Progenitor cell of endocrine pancreas (in vitro differentiated cells): ENCODE results near the gene SAMD4B. TPM values are rescaled to one million over a fixed set of nuclear protein-coding genes. Genes with fewer than 3 reads are reported as not detected.

Source experiments
- DNase-seq: peaks from one replicate; pipeline ENCODE4 v3.0.0; 2021; ENCODE audit warnings: low spot score; ENCODE audit not compliant: unreplicated experiment
- H3K27ac Mint-ChIP-seq: 2 replicates; pipeline ENCODE4 v1.8.0; 2021; ENCODE audit warnings: mild to moderate bottlenecking, moderate library complexity, mixed read lengths
- H3K27me3 Mint-ChIP-seq: 2 replicates; pipeline ENCODE4 v1.8.0; 2021; ENCODE audit warnings: mixed read lengths
- H3K36me3 Mint-ChIP-seq: 2 replicates; pipeline ENCODE4 v1.8.0; 2022; ENCODE audit warnings: mixed read lengths; ENCODE audit not compliant: insufficient read depth
- H3K4me1 Mint-ChIP-seq: 2 replicates; pipeline ENCODE4 v1.8.0; 2021; ENCODE audit warnings: low read depth, mixed read lengths
- H3K4me3 Mint-ChIP-seq: 2 replicates; pipeline ENCODE4 v1.8.0; 2021; ENCODE audit warnings: low read depth, mild to moderate bottlenecking, moderate library complexity, mixed read lengths
- H3K9me3 Mint-ChIP-seq: 2 replicates; pipeline ENCODE4 v1.8.0; 2021; ENCODE audit warnings: low read depth, mixed read lengths
- total RNA-seq: library from RNA; stranded (reverse); gene quantifications from 2 replicates; pipeline ENCODE4 v1.2.1, GENCODE V29; 2021
- TF ChIP-seq, protein P1 (sequence below): fragments of 200-600 bp; sonication (generic); IDR thresholded peaks from one replicate; pipeline ENCODE4 v1.5.0; 2021; ENCODE audit warnings: antibody characterized with exemption, mild to moderate bottlenecking; ENCODE audit not compliant: unreplicated experiment

The SAMD4B gene
- total RNA-seq, 1 donor from 2014 or later, result 152 TPM

DNA sequence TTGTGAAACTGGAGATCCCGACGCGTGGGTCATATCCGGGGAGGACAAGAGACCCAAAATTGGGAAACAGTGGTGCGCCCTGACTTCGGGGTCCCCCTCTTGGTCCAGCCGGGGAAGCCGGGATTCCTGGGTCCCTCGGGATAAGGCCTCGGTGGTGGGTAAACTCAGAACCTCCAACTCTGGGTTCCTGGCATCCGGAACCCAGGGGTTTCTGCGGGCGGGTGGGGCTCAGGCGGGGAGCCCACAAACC lies 65.1 kb downstream of the SAMD4B start:
- Mint-ChIP-seq H3K27ac (peak overlapping the region; percentile 96), H3K4me3 (peak overlapping the region; percentile 89), H3K36me3 (peaks cover 4% of the 10 kb centered on the region), H3K9me3 (no peaks in the 10 kb centered on the region), H3K4me1 (peaks cover 37% of the 10 kb centered on the region), H3K27me3 (no peaks in the 10 kb centered on the region)
- TF ChIP-seq, protein P1, sequence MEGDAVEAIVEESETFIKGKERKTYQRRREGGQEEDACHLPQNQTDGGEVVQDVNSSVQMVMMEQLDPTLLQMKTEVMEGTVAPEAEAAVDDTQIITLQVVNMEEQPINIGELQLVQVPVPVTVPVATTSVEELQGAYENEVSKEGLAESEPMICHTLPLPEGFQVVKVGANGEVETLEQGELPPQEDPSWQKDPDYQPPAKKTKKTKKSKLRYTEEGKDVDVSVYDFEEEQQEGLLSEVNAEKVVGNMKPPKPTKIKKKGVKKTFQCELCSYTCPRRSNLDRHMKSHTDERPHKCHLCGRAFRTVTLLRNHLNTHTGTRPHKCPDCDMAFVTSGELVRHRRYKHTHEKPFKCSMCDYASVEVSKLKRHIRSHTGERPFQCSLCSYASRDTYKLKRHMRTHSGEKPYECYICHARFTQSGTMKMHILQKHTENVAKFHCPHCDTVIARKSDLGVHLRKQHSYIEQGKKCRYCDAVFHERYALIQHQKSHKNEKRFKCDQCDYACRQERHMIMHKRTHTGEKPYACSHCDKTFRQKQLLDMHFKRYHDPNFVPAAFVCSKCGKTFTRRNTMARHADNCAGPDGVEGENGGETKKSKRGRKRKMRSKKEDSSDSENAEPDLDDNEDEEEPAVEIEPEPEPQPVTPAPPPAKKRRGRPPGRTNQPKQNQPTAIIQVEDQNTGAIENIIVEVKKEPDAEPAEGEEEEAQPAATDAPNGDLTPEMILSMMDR, result no peak
- no peak for DNase-seq

DNA sequence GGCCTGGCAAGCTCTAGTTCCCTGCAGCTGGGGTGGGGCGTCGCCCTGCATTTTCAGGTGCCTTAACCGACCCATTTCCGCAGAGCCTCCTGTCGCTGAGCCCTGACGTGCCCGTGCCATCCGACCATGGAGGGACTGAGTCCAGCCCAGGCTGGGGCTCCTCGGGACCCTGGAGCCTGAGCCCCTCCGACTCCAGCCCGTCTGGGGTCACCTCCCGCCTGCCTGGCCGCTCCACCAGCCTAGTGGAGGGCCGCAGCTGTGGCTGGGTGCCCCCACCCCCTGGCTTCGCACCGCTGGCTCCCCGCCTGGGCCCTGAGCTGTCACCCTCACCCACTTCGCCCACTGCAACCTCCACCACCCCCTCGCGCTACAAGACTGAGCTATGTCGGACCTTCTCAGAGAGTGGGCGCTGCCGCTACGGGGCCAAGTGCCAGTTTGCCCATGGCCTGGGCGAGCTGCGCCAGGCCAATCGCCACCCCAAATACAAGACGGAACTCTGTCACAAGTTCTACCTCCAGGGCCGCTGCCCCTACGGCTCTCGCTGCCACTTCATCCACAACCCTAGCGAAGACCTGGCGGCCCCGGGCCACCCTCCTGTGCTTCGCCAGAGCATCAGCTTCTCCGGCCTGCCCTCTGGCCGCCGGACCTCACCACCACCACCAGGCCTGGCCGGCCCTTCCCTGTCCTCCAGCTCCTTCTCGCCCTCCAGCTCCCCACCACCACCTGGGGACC lies 65.6 kb downstream of the SAMD4B start:
- H3K27ac Mint-ChIP-seq, result peak overlapping the region; percentile 96
- H3K27me3 Mint-ChIP-seq, result no peaks in the 10 kb centered on the region
- no peak for DNase-seq
- H3K36me3 Mint-ChIP-seq, result peaks cover 4% of the 10 kb centered on the region
- H3K9me3 Mint-ChIP-seq, result no peaks in the 10 kb centered on the region
- H3K4me3 Mint-ChIP-seq, result peak overlapping the region; percentile 89
- H3K4me1 Mint-ChIP-seq, result peaks cover 36% of the 10 kb centered on the region
- TF ChIP-seq, protein P1, result no peak

DNA sequence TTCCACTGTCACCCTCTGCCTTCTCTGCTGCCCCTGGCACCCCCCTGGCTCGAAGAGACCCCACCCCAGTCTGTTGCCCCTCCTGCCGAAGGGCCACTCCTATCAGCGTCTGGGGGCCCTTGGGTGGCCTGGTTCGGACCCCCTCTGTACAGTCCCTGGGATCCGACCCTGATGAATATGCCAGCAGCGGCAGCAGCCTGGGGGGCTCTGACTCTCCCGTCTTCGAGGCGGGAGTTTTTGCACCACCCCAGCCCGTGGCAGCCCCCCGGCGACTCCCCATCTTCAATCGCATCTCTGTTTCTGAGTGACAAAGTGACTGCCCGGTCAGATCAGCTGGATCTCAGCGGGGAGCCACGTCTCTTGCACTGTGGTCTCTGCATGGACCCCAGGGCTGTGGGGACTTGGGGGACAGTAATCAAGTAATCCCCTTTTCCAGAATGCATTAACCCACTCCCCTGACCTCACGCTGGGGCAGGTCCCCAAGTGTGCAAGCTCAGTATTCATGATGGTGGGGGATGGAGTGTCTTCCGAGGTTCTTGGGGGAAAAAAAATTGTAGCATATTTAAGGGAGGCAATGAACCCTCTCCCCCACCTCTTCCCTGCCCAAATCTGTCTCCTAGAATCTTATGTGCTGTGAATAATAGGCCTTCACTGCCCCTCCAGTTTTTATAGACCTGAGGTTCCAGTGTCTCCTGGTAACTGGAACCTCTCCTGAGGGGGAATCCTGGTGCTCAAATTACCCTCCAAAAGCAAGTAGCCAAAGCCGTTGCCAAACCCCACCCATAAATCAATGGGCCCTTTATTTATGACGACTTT lies 66.4 kb downstream of the SAMD4B start:
- peak overlapping the region; percentile 89 for H3K4me3 Mint-ChIP-seq
- TF ChIP-seq, protein P1, result no peak
- no peaks in the 10 kb centered on the region for H3K27me3 Mint-ChIP-seq
- DNase-seq, result no peak
- H3K27ac Mint-ChIP-seq, result peak overlapping the region; percentile 94
- peaks cover 4% of the 10 kb centered on the region for H3K36me3 Mint-ChIP-seq
- H3K9me3 Mint-ChIP-seq, result no peaks in the 10 kb centered on the region
- peaks cover 33% of the 10 kb centered on the region for H3K4me1 Mint-ChIP-seq

DNA sequence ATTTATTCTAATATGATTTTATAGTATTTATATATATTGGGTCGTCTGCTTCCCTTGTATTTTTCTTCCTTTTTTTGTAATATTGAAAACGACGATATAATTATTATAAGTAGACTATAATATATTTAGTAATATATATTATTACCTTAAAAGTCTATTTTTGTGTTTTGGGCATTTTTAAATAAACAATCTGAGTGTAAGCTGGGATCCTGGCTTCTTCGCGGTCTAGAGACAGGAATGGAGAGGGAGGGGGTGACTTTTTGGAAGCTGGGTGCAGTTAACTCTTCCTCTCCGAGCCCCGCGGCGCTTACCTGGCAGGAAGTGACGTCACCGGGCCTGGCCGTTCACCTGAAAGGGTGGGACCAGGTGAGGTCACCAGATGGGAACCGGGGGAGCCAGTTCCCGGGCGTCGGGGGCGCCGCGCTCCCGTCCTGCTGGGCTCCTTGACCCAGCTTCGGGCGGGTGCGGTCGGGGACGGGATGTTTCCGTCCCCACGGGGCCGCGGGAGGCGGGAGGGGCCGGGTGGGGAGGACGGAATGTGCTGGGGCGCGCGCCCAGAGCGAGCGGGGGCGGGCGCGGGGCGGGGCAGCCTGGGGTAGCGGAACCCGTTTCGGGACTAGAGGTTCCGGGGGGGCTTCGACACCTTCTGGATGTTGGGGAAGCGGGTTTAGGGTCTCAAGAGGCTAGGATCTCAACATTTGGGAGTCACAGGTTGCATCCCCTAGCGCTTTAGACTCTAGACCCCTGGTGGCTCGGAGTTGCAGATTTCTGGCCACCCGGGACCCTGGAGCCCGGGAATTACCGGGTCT lies 67.2 kb downstream of the SAMD4B start:
- H3K4me1 Mint-ChIP-seq, result peaks cover 38% of the 10 kb centered on the region
- peak overlapping the region; percentile 98 for H3K4me3 Mint-ChIP-seq
- TF ChIP-seq, protein P1, result peak; percentile 34

More for the DNA sequence above, 67.2 kb downstream of the SAMD4B start:
- Mint-ChIP-seq H3K36me3 (peaks cover 4% of the 10 kb centered on the region), H3K9me3 (no peaks in the 10 kb centered on the region), H3K27ac (peak overlapping the region; percentile 96), H3K27me3 (no peaks in the 10 kb centered on the region)
- DNase-seq, result peak; percentile 87
